Memory B cell (primary cell): Measurements from ENCODE around the gene TREM1.

Experiments
- ATAC-seq: fragments of 150-1000 bp; cut with Tn5 transposase; 2 replicates; pipeline ENCODE4 v1.10.0; 2021; ENCODE audit warnings: low read depth, mild to moderate bottlenecking, moderate library complexity
- DNase-seq, 2 donors: peaks; one replicate each; pipeline ENCODE4 v3.0.0; 2022; ENCODE audit warnings: low spot score in 2 of 2
- H3K27ac Mint-ChIP-seq: one replicate; pipeline ENCODE4 v1.8.0; 2022; ENCODE audit warnings: mild to moderate bottlenecking, moderate library complexity, mixed read lengths
- H3K27me3 Mint-ChIP-seq: one replicate; pipeline ENCODE4 v1.8.0; 2022; ENCODE audit warnings: mixed read lengths
- H3K36me3 Mint-ChIP-seq: one replicate; pipeline ENCODE4 v1.8.0; 2022; ENCODE audit warnings: mild to moderate bottlenecking, mixed read lengths
- H3K4me1 Mint-ChIP-seq: one replicate; pipeline ENCODE4 v1.8.0; 2022; ENCODE audit warnings: mixed read lengths
- H3K4me3 Mint-ChIP-seq: one replicate; pipeline ENCODE4 v1.8.0; 2022; ENCODE audit warnings: mild to moderate bottlenecking, moderate library complexity, mixed read lengths
- H3K9me3 Mint-ChIP-seq: one replicate; pipeline ENCODE4 v1.8.0; 2022; ENCODE audit warnings: mixed read lengths

The TREM1 gene

DNA sequence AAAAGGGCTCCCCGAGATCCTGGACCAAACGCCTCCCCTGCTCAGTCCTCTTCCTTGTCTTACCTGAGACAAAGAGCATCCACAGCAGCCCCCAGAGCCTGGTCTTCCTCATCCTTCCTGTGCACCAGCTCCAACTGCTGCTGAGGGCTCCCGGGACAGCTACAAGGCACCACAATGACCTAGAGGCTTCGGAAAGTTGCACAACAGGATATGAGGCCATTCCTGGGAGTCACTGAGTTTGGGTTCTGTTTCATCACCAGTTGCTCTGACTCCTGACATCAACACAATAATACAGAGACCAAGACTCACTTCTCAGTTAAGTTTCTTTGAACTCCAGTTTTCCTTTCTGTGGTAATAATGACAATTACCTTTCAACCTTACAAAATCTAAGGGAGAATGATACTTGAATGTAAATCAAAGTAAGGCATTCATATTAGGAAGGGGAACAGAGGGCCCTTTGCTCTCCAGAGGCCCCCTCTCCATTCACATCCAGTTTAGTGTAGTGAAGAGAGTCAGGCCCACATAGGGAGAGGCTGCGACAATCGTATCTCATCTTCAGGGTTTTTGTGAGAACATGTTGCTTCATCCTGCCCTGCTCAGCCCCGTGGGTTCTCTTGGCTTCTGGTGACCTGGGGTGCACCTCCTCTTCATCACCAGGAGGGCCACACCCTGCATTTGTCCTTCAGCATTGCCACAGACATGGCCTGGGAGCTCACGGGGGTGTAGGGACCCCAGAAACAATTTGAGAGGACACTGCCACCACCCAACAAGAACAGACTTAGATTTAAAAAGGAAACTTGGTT is at the start of gene TREM1:
TREM1 (minus strand) TSS at position 139 of the 803 bp plus-strand sequence; CDS start at position 112, 27 bp downstream.
- H3K4me1 Mint-ChIP-seq, result peaks cover 2% of the 10 kb centered on the region
- peaks cover 7% of the 10 kb centered on the region for H3K27me3 Mint-ChIP-seq
- ATAC-seq (no peak), DNase-seq (no peak)
- H3K4me3 Mint-ChIP-seq, result no peak within 1 kb of the TSS
- peaks cover 3% of the 10 kb centered on the region for H3K36me3 Mint-ChIP-seq
- no peak within 1 kb of the TSS for H3K27ac Mint-ChIP-seq
- H3K9me3 Mint-ChIP-seq, result peaks cover 2% of the 10 kb centered on the region

DNA sequence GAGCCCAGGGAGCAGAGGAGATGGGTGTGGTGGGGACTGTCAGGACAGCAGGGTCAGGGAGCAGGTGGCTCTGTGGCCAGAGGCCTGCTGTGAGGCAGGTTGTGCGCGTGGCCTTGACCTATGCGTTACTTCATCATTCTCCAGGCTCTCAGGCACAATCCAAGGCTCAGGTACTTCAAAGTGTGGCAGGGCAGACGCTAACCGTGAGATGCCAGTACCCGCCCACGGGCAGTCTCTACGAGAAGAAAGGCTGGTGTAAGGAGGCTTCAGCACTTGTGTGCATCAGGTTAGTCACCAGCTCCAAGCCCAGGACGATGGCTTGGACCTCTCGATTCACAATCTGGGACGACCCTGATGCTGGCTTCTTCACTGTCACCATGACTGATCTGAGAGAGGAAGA is 49.5 kb upstream of the TREM1 start:
- H3K36me3 Mint-ChIP-seq, result no peaks in the 10 kb centered on the region
- H3K9me3 Mint-ChIP-seq, result no peaks in the 10 kb centered on the region
- ATAC-seq (no peak), DNase-seq (no peak)
- H3K27me3 Mint-ChIP-seq, result no peaks in the 10 kb centered on the region
- no peak overlapping the region for H3K4me3 Mint-ChIP-seq
- peak overlapping the region; percentile 79 for H3K27ac Mint-ChIP-seq
- peaks cover 25% of the 10 kb centered on the region for H3K4me1 Mint-ChIP-seq

DNA sequence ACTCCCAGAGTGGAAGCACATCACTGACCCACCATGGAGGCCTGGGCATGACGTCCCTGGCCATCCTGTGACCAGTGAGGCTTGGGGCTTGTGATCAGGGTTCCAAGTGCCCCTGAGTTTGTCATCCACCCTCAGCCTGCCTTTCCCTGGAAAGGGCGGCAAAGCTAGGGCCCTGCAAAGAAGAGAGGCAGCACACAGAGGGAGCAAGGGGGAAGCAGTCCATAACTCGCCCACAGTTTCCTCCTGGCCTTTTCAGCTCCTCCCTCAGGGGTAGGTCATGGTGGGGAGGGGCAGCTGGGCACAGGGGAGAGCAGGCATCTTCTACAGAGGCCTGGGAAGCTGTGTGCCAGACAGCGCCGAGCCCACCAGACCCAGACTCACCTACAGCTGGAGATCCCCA is 48.8 kb upstream of the TREM1 start, which contains the start of gene NCR2:
NCR2 (plus strand) TSS at position 313 of the 400 bp plus-strand sequence. CDS start 269 bp downstream, outside the sequence.
- ATAC-seq, result no peak
- H3K36me3 Mint-ChIP-seq, result no peaks in the 10 kb centered on the region
- peak within 1 kb of the TSS; percentile 92 for H3K27ac Mint-ChIP-seq
- no peaks in the 10 kb centered on the region for H3K9me3 Mint-ChIP-seq
- no peaks in the 10 kb centered on the region for H3K27me3 Mint-ChIP-seq
- no peak for DNase-seq
- no peak within 1 kb of the TSS for H3K4me3 Mint-ChIP-seq
- H3K4me1 Mint-ChIP-seq, result peaks cover 25% of the 10 kb centered on the region

DNA sequence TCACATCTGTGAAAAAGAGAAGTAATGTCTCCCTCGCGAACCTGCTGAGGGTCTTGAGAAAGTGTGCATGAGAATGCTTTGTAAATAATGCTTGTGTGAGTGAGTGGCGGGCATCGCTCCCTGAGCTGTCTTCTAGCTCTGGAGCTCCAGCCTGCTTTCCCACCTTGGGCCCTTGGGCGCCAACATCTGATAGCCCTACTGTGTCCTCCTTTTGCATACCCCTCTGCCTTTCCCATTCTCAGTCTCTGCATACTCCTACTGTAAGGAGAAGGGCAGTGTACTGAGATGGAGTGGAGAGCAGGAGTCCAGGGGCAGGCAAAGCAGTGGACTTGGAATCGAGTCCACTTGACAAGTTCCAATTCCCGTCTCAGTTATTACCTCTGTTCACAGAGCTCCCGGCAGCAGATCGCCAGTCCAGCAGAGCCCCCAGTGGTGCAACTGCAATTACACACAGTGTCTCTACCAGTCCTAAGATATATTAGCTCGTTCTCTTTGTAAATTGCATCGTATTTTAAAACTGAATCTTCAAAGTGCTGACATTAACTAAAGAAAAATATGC is 48.1 kb upstream of the TREM1 start:
- ATAC-seq (no peak), DNase-seq (no peak)
- Mint-ChIP-seq H3K9me3 (no peaks in the 10 kb centered on the region), H3K36me3 (no peaks in the 10 kb centered on the region), H3K4me1 (peaks cover 25% of the 10 kb centered on the region), H3K27ac (peak overlapping the region; percentile 92), H3K4me3 (peak overlapping the region; percentile 41), H3K27me3 (no peaks in the 10 kb centered on the region)

DNA sequence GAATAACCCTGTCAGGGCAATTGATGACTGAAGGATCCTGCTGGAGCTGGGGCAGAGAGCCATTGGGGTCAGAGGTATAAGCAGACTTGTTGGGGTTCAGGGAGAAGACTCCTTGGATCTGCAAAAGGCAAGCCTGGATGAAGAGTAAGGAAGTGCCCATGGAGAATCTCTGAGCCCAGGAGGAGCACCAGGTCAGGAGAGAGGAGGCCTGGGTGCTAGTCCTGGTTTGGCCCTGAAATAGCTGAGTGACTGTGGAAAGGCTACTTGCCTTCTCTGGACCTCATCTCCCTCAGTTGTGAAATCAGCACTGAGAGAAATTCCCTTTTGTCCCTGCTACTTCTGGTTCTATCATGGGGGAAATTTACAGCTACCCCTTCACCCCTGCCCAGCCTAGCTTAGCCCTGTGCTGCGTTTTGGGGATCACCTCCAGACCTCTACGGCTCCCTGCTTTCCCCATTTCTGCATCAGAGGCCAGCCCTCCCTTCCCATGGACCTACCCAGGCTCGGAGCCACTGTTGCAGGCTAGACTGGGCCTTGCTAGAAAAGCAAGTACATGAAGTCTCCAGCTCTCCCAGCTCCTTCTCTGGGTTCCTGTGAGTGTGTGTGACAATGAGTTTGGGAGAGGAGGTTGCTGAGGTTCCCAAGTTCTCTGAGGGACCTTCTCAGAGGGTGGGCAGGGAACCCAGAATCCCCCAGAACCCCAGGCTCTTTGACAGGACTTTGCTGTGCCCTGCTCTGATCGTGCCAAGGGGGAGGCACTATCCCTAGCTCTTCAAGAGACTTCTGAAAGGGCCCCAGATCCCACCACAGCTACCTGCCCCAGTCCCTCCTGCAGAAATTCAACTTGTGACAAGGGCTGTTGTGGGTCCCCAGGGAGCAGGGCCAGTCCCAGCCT is 46.6 kb upstream of the TREM1 start:
- H3K27ac Mint-ChIP-seq, result peak overlapping the region; percentile 92
- H3K36me3 Mint-ChIP-seq, result no peaks in the 10 kb centered on the region
- ATAC-seq (no peak), DNase-seq (no peak)
- H3K4me1 Mint-ChIP-seq, result peaks cover 25% of the 10 kb centered on the region
- no peak overlapping the region for H3K4me3 Mint-ChIP-seq
- H3K27me3 Mint-ChIP-seq, result peaks cover 3% of the 10 kb centered on the region
- H3K9me3 Mint-ChIP-seq, result no peaks in the 10 kb centered on the region

DNA sequence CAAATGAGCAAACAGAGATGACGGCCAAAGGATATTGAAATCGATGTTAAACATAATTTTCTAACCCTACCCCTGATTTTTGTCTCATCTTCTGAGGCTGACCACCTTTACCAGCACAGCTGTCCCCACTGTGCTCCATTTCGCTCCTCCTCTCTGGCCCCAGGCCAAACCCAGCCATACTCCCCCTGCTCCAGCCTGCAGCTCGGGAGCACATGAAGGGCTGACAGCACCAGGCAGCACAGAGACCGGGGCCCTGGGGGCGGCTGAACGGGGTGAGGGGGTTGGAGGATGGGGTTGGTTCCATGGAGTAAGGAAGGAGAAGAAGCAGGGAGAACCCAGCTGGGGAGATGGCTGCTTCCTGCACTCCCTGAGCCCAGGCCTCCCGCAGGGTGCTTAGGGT is 45.8 kb upstream of the TREM1 start:
- Mint-ChIP-seq H3K27ac (peak overlapping the region; percentile 83), H3K9me3 (no peaks in the 10 kb centered on the region), H3K36me3 (no peaks in the 10 kb centered on the region), H3K4me3 (no peak overlapping the region), H3K27me3 (peaks cover 3% of the 10 kb centered on the region), H3K4me1 (peaks cover 25% of the 10 kb centered on the region)
- DNase-seq (no peak), ATAC-seq (no peak)

DNA sequence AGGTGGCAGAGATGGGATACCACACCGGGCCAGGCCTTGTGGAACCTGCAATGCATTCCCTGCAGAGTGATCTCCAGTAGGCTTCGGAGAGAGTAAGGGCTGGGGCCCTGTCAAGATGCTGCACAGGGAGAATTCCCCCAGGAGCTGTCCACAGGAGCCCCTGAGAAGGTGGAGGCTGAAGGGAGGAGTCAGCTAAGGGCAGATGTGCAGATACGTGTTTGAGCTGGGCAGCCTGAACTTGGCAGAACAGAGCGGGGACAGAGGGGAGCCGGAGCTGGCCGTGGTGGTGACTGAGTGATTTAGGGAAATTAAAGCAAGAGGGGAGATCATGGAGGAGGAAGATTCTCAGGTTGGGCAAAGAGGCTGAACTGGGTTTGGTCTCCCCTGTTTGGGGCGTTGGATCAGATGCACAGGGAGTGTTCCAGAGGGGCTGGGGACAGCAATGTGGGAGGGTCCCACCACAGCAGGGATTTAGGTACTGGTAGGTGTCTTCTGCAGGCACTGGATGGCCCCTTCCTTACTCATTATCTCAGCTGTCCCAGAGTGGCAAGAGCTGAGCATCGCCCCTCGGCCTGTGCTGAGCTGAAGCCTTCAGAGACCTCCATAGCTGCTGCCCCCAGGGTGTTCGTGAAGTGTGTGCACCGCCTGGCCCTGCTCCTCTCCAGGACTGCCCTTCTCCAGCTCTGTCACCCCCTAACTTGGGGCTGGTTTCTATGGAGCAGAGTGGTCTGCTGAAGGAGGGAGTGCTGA is 45.1 kb upstream of the TREM1 start:
- Mint-ChIP-seq H3K4me3 (no peak overlapping the region), H3K36me3 (no peaks in the 10 kb centered on the region), H3K4me1 (peaks cover 25% of the 10 kb centered on the region), H3K27ac (peak overlapping the region; percentile 33), H3K27me3 (peaks cover 3% of the 10 kb centered on the region), H3K9me3 (no peaks in the 10 kb centered on the region)
- DNase-seq (no peak), ATAC-seq (no peak)

DNA sequence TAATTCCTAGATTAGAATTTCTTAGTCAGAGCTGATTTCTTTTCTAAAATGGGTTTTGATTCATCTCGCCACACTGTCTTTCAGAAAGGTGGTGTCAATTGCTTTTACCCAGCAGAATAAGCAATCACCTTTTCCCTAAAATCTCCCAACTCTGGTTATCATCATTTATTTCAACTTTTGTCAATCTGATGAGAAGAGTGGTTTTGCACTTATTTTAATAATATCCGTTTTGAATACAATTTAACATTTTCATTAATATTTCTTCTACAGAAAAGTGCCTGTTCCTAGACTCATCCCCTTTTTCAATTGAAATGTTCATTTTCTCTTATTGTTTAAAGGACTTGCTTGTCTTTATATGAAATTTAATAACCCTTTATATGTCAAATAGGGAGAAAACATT is 40.7 kb upstream of the TREM1 start:
- Mint-ChIP-seq H3K36me3 (no peaks in the 10 kb centered on the region), H3K27ac (no peak overlapping the region), H3K27me3 (peaks cover 7% of the 10 kb centered on the region), H3K4me1 (no peaks in the 10 kb centered on the region), H3K4me3 (no peak overlapping the region), H3K9me3 (no peaks in the 10 kb centered on the region)
- DNase-seq (no peak), ATAC-seq (no peak)

DNA sequence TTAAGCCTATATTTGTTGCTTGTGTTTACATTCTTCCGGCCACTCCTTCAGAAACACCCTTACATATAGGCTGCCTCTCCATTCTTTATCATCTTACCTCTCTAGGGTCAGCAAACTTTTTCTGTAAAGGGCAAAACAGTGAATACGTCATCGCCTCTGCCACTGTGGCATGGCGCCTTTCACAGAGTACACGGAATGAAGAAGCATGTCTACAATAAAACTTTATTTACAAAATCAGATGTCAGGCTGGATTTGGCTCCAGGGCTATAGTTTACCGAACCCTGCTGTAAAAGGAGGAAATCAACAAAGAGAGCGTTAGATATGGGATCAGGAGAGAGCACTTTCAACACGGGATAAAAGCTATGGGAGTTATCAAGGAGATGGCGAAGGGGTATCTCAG is 39.6 kb upstream of the TREM1 start:
- DNase-seq, result no peak

DNA sequence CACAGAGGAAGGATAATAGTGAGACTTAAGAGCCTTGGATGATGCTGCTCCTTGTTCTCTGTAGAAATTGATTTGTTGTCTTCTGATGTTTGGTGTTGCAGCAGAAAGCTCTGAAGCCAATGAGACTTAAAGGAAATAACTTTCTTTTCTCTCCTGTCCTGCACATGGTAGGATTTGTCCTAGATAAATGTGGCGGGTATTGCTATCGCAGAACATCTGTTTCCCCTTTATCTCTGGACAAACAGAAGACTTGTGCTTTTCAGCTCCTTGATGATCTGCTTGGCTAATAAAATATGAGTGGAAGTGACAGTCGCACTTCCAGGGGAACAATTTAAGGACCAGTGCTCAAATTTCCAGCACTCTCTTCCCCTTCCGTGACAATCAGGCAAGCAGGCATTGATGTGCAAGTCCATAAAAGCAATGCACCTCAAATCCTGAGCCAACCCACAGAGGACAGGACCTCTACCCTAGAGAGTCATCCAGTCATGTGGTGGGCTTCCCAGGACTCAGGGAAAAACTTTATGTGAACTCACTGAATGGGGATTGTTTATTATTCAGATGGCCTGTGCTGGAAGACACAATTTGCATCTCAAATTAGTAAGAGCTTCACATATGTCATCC is 39.1 kb upstream of the TREM1 start:
- H3K9me3 Mint-ChIP-seq, result no peaks in the 10 kb centered on the region

More for the DNA sequence above, 39.6 kb upstream of the TREM1 start:
- Mint-ChIP-seq H3K36me3 (no peaks in the 10 kb centered on the region), H3K4me1 (no peaks in the 10 kb centered on the region), H3K27me3 (peaks cover 7% of the 10 kb centered on the region), H3K27ac (no peak overlapping the region), H3K9me3 (no peaks in the 10 kb centered on the region), H3K4me3 (no peak overlapping the region)
- ATAC-seq, result no peak

DNA sequence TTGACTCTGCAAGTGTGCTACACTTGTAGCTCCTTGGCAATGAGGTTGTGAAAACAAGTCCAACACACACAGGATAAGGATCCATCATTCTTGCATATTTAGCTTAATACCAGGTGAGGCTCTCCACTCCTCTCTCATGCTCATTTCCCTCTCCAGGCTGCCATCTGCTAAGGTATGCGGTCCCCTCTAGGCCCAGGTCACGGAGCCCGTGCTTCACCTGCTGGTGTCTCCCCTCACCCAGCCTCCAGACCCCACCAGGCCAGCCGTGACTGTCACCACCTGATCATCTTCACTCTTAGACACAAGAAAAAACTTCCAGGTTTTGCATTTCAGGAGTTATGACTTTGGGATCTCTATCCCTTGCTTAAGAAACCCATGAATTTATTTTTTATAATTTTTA is 34.7 kb upstream of the TREM1 start:
- peaks cover 3% of the 10 kb centered on the region for H3K27me3 Mint-ChIP-seq
- ATAC-seq, result no peak
- H3K27ac Mint-ChIP-seq, result no peak overlapping the region

More for the DNA sequence above, 39.1 kb upstream of the TREM1 start:
- Mint-ChIP-seq H3K27me3 (peaks cover 7% of the 10 kb centered on the region), H3K4me1 (no peaks in the 10 kb centered on the region), H3K27ac (no peak overlapping the region), H3K36me3 (no peaks in the 10 kb centered on the region), H3K4me3 (no peak overlapping the region)
- ATAC-seq, result no peak
- no peak for DNase-seq

DNA sequence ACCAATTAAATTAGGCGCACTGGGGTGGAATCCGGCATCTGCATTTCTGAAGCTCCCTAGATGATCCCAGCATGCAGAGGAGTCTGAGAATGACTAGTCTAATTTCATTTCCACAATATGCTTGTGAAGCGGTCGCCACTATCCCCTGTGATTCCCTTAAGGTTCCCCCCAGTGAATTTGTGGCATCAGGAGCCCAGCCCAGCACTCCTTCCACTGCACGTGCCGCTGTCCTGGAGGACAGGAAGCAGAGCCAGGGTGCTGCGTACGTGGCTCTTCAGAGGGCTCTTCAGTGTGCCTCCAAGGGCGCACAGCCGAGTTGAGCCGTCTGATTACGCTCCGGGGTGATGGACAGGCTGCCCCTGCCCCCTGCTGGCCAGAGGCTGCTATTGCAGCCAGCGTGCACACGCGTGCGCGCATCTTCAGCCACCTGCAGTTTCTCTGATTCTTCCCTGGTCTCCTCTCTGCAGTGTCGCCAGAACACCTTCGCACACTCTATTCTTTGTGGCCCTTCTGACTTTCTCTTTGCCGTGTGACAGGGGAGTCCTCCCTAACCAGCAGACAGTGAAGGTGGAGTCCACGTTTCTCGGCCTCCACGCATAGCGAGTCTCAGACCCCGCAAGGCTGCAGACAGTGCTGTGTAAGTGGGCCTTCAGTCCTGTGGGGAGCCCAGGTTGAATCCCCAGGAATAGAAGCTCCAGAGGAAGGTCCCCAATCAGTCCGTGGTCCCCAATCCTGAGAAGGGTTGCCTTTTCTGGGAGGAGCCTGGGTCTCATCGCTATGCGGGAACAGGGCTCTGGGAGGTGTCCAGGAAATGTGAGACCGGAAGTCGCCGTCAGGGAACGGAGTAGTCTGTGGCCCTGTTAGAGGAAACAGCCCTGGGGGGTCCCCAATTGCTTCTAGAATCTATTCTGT is 32.4 kb upstream of the TREM1 start:
- peak overlapping the region; percentile 71 for H3K4me3 Mint-ChIP-seq
- DNase-seq (peak; percentile 81 to 82), ATAC-seq (peak; percentile 96)
- H3K27me3 Mint-ChIP-seq, result peaks cover 1% of the 10 kb centered on the region
- H3K27ac Mint-ChIP-seq, result no peak overlapping the region
- peaks cover 13% of the 10 kb centered on the region for H3K4me1 Mint-ChIP-seq
- H3K36me3 Mint-ChIP-seq, result no peaks in the 10 kb centered on the region
- H3K9me3 Mint-ChIP-seq, result no peaks in the 10 kb centered on the region

More for the DNA sequence above, 34.7 kb upstream of the TREM1 start:
- Mint-ChIP-seq H3K4me3 (no peak overlapping the region), H3K4me1 (peaks cover 5% of the 10 kb centered on the region), H3K9me3 (no peaks in the 10 kb centered on the region), H3K36me3 (no peaks in the 10 kb centered on the region)
- no peak for DNase-seq
